SK-N-SH (cell line): ENCODE results near the gene BGN.

Experiments
- CTCF ChIP-seq: fragments of 200-600 bp; sonication (generic); IDR thresholded peaks from 2 replicates; pipeline ENCODE4 v1.6.1; 2017; ENCODE audit warnings: antibody characterized with exemption, mild to moderate bottlenecking, moderate library complexity
- RAD21 ChIP-seq: IDR thresholded peaks from 2 replicates; pipeline ENCODE4 v1.6.1; 2012; ENCODE audit warnings: mild to moderate bottlenecking, low read length

DNA sequence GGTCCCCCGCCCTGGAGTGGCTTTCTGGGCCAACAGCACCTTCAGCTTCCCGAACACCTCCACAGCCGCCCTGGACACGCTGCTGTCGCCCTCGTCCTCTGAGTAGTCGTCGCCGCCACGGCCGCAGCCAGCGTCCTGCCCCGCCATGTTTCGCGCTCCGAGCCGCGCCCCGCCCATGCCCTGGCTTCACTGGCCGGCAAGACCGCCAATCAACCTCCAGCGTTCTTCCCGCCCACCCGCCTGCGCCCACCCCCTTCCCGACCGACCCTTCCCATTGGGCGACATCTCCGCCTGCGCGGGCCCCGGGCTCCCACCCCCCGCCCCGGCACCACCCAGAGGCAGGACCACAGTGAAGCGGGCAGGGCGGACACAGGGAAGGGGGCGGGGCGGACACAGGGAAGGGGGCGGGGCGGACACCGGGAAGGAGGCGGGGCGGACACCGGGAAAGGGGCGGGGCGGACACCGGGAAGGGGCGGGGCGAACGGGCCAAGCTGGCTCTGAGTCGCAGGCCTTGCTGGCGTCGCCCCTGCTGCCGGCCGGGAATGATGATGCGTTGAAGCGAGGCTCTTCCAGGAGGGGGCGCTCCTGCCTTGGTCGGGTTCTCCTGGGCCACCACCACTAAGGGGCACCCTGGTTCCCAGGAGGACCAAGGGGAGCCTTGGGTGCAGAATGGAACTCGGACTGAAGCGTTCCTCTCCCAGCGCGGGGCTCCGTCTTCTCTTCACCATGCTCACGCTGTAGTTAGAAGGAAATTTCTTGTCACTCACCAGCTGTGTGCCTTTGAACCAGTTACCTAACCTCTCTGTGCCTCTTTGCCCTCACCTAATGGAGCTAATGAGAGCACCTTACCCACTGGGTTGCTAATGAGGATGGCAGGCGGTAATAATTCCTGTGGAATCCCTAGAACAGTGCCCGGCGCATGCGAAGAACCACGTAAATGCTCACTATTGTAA is 24.1 kb upstream of the BGN start, which contains the start of gene HAUS7:
- TF ChIP-seq CTCF = peak; percentile 76
- TF ChIP-seq RAD21 = peak; percentile 83
